HG03139 (cell line): ENCODE data around the gene PDF.
A peak's percentile ranks its signal among the peaks of the same experiment; 100 is the strongest.
"Not testable (repeated sequence)": the region's sequence is repeated elsewhere in the genome, so short reads cannot be mapped to it uniquely, and the experiment has no call there.

Experiments used
- ATAC-seq: cut with Tn5 transposase; IDR thresholded peaks from one replicate; pipeline ENCODE4 v1.9.1; 2021; ENCODE audit not compliant: unreplicated experiment

PDF gene

DNA sequence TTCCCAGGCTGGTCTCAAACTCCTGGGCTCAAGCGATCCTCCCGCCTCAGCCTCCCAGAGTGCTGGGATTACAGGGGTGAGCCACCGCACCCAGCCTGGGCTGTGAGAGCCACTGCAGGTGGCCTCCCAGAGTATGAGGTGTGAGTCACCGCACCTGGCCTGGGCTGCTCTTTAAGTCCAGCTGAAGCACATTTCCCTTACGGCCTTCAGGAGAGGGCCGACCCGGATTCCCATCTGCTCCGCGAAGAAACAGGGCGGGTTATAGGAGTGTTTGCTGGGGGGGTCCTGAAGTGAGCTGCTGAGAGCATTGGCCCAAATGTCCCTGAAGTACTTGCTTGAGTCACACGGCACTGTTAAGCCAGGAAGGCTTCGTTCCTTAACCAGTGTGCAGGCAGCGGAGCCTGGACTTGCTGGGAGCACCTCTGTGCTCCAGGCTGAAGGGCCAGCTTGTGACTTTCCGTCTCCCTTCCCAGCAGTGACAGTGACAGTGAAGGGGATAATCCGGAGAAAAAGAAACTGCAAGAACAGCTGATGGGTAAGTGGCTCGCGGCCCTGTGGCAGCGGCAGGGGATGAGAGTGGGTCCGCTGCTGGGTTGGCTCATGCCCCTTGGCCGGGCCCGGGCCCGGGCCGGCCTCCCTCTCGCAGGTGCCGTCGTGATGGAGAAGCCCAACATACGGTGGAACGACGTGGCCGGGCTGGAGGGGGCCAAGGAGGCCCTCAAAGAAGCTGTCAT lies 12.0 kb downstream of the PDF start:
- ATAC-seq = no peak

DNA sequence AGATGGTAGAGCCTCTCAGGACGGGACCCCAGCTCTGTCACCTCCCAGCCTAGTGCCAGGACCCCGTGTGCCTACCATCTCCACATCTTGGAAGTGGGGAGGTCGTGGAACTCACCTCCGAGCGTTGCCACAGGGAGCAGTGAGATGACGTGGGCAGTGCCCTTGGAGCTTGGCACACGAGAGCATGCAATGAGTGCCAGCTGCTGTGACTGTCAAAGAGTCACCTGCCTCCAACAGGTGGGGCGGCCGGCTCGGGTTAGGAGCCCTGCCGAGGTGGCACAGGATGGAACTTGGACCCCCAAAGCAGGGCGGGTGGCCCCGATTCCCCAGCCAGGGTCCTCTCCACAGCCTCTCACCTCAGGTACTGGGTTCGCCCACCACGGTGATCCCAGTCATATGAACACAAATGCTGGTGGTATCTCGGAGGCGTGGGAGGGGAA lies 13.8 kb downstream of the PDF start:
- no peak for ATAC-seq

DNA sequence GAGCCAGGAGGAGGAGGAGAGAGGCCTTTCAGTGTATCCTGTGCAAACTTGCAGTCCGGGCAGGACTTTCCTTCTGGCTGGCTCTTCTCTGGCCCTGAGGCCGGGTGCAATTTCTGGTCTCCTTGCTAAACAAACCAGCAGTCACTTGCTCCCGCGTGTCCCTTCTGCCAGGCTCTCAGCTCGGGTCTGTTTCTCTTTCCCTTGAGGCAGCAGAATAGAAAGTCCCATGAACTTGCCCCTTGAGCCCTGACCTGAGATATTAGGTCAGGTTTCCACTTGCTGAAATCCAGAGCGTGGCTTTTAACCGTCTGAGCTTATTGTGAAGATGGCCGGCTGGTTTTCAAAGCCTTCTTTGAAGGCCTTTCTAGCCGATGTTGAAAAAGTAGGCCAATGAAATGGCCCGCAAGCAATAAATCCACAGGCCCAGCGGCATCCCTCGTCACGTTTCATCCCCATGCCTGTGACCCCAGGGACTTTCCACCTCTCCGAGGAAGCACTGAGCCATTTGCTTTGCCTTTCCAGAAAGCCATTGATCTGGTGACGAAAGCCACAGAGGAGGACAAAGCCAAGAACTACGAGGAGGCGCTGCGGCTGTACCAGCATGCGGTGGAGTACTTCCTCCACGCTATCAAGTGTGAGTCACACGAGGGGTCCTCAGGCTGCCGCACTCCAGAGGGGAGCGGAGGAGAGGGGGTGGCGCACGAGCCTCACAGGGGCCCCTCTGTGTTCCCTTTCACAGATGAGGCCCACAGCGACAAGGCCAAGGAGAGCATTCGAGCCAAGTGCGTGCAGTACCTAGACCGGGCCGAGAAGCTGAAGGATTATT lies 14.7 kb downstream of the PDF start:
- no peak for ATAC-seq

DNA sequence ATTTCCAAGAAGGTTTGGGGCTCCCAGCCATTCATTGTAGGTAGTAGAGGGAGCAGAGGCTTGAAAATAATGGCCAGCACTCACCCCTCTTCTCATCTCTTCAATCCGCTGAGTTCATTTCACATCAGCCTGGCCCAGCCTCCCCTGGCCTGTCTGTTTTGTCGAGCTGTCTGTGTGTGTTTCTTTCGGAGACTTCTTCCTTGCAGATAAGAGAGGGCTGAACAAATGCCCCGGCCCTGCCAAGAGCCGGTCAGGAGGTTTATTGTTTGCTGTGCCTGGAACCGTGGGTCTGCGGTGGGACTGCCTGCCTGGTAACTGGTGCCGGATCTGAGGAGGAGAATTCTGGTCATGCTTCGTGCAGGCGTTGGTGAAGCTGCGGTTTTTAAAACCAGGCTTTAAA lies 15.9 kb downstream of the PDF start:
- no peak for ATAC-seq

DNA sequence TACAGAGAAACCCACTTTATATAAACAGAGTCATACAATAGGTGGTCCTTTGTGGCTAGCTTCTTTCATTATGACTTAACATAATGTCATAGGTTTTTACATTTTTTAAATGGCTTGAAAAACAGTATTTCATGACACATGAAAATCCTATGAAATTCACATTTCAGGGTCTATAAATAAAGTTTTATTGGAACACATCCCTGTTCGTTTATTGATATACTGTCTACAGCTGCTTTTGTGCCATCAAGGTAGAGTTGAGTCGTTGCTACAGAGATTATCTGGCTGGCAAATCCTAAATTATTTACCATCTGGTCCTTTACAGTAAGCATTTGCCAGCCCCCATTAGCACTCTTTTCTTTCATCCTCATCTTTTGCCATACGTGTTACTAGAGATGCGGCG lies 16.9 kb downstream of the PDF start:
- no peak for ATAC-seq

DNA sequence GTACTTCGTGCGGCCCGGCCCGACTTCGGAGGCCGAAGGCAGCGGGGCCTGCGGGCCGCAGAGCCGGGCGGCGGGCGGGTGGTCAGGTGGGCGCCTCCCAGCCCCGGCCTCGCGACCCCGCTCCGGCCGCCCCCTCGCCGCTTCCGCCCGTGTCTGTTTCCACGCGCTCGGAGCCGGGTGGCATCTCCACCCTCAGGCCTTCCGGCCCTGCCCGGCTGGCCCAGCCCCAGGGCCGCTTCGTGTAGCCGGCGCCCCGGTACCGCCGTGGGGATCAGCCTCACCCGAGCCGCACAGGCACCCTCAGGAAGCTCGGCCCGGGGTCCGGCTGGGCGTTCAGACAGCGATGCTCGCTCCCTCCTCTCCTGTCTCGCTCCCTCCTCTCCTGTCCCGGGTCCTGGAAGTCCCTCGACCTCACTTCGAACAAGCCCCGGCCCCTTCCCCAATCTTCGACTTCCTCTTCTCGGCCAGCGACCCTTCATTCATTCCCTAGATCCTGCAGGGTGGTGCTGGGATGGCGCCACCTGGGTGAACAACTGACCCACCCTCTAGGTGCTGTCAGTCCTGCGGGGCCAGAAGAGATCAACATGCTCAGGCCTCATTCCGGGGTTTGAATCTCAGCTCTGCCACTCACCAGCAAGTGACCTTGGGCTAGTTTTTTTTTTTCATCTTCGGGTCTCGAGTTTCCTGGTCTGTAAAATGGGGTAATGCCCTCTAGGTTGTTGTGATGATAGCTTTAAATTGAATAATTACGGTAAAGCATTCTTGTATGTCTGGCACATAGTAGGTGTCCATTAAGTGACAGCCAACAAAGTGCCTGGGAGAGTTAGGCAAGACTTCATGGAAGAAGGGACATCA lies 18.6 kb downstream of the PDF start:
- ATAC-seq = peak; percentile 39

DNA sequence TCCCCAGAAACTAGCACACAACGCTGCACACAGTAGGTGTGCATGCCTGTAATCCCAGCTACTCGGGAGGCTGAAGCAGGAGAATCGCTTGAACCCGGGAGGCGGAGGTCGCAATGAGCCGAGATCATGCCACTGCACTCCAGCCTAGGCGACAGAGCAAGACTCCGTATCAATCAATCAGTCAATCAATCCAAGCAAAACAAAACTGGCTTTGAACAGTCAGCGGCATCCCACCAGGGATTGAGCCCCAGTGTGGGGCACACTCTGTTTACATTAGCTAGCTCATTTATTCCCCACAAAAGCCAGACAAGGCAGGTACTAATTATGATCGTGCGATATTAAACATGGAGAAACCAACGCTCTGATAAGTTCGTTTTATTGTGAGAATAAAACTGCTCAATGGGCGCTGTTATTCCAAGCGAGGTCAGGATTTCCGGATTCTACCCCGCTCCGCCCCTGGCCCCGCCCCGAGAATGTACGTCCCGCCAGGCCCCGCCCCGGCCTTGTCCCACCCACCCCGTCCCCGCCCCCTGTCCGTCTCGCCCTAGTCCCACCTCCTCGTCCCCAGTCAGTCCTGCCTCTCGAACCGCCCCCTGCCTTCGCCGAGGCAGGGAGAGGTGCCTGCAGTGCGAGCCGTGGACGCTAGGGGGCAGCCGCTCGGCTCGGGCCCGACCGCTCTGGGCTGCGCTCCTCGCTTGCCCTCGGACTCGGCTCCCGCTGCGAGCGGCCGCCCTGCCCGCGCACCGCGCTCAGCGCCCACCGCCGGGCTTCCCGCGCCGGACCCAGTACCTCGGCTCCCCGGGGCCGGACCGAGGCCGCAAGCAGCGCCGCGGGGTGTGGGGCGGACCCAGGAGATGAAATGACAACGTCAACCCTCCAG lies 19.5 kb downstream of the PDF start, which contains the start of gene VPS4A:
Gene VPS4A, plus strand, starts transcription at position 698 of the 880 bp plus-strand sequence. Its CDS starts 162 bp downstream, at position 860.
- ATAC-seq = peak; percentile 90

DNA sequence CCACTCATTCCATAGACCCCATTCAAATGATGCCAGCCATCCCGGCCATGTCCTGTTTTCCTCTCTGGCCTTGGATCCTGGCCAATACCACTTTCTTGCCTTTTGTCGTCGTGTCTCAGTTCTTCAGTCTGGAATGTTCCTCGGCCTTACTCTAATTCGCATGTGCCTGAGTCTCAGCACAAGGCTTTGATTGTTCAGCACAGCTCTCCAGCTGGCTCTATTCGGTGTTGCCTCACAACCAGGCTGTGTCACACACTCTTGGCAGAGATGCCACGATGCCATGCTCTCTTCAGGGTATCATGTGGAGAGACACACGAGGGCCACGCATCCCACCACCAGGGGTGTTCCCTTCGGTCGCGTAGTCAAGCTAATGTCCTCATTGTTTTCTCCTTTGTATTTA lies 21.1 kb downstream of the PDF start:
- ATAC-seq = no peak

DNA sequence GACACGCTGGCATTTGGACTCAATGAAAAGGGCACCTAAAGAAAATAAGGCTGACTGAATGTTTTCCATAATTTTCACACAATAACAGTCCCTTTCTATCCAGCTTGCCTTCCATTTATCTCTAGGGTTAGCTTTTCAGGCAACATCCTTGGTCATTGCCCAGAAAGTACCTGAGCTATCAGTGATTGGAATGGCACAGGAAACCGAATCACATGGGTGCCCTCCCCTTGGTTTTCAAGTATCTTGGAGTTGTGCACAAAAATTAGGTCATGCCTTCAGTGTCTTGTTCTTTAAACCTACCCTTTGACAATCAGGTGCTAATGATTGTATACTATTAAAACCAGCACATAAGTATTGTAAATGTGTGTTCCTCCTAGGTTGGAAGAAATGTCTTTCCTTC lies 22.5 kb downstream of the PDF start:
- ATAC-seq = no peak

DNA sequence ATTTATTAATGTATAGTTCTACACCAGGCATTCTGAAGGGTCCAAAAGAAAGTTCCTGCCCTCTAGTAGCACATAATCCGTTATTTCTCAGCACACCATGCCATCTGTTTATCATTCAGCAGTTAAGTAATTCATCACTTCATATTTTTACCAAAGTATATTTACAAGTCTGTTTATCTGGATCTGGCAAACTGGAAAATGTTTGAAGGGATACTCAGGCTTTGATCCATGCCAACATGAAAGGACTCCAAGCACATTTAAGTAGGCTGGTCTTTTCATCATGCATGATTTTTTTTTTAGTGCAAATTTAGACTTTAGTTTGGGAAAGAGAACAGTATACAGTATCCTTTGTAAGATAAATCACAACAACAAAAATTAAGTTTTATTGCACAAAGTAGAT lies 23.3 kb downstream of the PDF start:
- no peak for ATAC-seq

DNA sequence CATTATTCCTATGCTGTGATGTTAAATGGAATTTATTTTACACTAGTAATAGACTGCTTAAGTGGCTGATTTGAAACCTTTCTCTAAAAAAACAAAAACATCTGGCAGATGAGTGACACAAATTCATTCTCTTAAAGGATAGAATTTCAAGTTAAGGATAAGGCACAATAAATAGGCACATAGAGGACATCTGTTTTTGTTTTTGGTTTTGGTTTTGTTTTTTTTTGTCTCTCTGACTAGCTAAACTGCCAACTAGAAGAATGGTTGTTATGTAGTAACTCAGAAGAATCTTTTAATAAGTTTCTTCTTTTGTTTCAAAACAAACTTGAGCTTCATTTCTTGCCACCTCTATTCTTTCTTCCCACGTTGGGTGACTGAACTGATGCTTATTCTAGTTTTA lies 24.4 kb downstream of the PDF start:
- ATAC-seq = no peak

DNA sequence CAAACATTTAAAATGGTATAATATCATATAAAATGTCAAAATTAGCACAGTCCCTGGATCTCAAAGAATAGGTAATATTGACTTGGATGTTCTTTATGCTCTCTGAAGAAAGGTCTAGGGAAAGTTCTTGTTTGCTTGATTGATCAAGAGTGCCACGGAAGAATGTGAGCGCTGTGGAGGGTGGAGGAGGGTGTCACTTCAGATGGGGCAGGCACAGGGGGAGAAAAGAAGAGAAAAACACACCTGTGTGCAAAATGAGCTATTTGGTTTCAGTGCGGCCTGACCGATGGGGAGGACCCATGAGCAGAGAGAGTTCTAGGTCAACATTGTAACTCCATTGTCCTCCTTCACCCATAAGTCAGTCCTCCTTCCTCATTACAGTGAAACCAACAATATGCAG lies 28.1 kb downstream of the PDF start:
- ATAC-seq = no peak

DNA sequence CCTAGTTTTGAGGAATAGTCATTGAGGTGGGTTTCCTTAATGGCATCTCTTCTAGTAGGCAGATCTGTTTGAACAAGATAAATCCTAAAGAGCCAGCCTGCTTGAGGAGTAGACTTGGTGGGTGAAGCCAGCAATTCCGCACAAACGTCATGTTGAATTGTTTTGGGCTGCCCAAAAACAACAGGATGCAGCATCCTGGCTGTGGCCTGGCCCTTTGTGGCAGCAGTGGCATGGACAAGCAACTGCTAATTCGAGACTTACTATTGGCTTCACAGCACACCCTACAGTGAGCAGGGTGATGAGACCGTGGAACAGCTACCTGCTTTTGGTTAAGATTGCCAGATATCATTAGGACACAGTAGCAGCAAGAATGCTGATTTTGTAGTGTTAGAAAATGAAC lies 28.5 kb downstream of the PDF start:
- no peak for ATAC-seq

DNA sequence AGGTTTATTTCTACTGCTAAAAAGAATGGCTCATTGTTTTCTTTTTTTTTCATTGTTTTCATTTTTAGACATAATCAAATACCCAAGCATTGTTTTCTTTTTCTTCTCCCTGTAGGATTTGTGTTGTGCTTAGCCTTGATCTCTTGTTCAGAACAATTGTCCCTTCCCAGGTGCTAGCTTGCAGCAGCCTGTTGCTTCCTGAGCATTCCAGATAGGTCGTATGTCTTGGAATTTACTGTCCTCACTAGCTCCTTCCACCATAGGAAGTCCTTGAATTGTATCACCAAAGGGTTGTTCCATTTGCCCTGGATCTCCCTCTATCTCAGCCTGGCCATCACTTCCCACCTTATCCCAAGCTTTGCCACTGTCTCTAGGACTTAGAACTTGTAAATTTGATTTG lies 29.2 kb downstream of the PDF start:
- no peak for ATAC-seq

DNA sequence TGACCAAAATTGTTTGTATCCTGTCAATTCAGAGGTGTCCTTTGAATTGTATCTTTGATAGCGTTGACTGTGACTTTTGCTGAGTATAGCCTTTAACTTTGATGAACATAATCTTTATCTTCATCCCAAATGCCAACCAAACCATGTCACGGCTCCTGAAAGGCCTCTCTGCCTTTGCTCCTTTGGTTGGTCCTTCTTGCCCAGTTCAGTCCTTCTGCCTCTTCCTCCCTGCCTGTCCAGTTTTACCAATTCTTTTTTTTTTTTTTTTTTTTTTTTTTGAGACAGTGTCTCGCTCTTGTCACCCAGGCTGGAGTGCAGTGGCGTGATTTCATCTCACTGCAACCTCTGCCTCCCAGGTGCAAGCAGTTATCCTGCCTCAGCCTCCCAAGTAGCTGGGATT lies 32.1 kb downstream of the PDF start:
- no peak for ATAC-seq

DNA sequence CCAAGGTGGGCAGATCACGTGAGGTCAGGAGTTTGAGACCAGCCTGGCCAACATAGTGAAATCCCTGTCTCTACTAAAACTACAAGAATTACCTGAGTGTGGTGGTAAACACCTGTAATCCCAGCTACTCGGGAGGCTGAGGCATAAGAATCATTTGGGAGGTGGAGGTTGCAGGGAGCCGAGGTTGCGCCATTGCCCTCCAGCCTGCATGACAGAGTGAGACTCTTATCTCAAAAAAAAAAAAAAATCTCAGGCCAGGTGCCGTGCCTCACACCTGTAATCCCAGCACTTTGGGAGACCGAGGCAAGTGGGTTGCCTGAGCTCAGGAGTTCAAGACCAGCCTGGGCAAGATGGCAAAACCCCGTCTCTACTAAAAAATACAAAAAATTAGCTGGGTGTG lies 33.6 kb downstream of the PDF start:
- not testable (repeated sequence) for ATAC-seq

DNA sequence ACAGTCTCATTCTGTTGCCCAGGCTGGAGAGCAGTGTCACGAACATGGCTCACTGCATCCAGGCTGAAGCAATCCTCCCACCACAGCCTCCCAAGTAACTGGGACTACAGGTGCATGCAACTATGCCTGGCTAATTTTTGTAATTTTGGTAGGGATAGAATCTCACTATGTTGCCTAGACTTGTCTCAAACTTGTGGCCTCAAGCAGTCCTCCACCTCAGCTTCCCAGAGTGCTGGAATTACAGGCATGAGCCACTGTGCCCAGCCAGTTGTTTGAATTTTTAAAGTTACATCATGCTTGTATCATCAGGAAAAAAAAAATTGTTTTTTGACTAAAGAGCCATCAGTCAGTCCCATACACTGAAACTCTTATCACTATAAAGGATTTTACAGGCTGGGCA lies 36.3 kb downstream of the PDF start:
- ATAC-seq = no peak

DNA sequence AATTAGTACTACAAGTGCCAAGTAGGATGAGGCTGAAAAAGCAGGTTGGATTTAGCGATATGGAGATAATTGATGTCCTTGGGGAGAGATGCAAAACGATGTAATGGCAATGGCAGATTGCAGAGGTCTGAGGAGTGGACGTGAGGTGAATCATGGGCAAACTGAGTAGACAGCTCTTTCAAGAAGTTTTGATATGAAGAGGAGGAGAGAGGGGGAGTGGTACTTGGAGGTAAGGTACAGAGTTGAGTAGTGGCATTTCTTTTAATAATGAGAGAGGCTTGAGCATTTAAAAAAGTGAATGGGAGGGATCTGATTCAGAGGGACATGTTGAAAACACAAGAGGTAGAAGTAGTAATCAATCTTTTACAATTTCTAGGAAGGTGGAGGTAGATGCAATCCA lies 37.0 kb downstream of the PDF start:
- no peak for ATAC-seq

DNA sequence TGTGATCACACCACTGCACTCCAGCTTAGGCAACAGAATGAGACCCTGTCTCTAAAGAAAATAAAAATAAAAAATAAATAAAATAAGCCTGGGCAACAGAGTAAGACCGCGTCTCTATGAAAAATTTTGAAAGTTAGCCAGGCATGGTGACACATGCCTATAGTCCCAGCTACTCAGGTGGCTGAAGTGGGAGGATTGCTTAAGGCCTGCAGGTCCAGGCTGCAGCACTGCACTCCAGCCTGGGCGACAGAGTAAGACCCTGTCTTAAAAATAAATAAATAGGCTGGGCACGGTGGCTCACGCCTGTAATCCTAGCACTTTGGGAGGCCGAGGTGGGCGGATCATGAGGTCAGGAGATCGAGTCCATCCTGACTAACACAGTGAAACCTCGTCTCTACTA lies 38.7 kb downstream of the PDF start:
- ATAC-seq = not testable (repeated sequence)

DNA sequence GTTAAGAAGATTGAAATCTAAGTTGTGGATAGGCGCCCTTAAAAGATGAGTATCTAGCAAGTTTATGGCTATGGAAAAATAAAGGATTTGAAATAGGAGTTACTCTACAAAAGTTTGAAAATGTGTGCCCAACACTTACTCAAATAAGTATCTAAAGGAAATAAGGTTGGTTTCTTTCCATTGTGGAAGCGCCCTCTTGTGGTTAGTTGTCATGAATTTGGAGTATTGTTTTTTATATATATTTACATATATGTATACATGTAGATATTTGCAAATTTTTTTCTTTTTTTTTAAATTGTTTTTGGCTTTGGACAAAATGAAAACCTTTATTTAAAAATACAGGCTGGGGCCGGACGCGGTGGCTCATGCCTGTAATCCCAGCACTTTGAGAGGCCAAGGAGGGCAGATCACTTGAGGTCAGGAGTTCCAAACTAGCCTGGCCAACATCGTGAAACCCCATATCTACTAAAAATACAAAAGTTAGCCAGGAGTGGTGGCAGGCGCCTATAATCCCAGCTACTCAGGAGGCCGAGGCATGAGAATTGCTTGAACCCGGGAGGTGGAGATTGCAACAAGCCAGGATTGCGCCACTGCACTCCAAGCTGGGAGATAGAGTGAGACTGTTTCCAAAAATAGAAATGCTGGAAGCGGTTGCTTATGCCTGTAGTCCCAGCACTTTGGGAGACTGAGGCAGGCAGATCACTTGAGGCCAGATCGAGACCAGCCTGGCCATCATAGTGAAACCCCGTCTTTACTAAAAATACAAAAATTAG lies 43.3 kb downstream of the PDF start:
- no peak for ATAC-seq
